ENCODE measurements around the gene VRK1.

Gene VRK1

DNA sequence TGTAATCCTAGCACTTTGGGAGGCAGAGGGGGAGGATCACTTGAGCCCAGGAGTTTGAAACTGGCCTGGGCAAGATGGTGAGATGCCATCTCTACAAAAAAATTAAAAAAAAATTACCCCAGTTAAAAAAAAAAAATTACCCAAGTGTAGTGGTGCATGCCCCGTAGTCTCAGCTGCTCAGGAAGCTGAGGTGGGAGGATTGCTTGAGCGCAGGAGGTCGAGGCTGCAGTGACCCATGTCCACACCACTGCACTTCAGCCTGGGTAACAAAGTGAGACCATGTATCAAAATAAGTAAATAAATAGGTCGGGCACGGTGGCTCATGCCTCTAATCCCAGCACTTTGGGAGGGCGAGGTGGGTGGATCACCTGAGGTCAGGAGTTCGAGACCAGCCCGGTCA is 128.8 kb downstream of the VRK1 start:
- no peaks in the 10 kb centered on the region for H3K9me3 ChIP-seq (ENCODE audit: low read depth, low read length)
- no peak overlapping the region for H3K4me3 ChIP-seq
- peaks cover 9% of the 10 kb centered on the region; the same call in 1 of the 2 replicates for H3K36me3 ChIP-seq (ENCODE audit: insufficient read depth, low read length)
- TF ChIP-seq FOXP2 (optimal IDR thresholded peaks at IDR 0.05; ENCODE audit: control extremely low read depth, extremely low read length, insufficient read depth) (no peak), POLR2AphosphoS5 (IDR thresholded peaks at IDR 0.05; ENCODE audit: borderline replicate concordance, low read depth, low read length) (no peak), EZH2 (IDR thresholded peaks at IDR 0.05) (no peak)
- DNase-seq (ENCODE audit: low read depth, low spot score) = no peak
- no peak overlapping the region for H3K27ac ChIP-seq
- no peak overlapping the region for H3K9ac ChIP-seq (ENCODE audit: insufficient read length)

DNA sequence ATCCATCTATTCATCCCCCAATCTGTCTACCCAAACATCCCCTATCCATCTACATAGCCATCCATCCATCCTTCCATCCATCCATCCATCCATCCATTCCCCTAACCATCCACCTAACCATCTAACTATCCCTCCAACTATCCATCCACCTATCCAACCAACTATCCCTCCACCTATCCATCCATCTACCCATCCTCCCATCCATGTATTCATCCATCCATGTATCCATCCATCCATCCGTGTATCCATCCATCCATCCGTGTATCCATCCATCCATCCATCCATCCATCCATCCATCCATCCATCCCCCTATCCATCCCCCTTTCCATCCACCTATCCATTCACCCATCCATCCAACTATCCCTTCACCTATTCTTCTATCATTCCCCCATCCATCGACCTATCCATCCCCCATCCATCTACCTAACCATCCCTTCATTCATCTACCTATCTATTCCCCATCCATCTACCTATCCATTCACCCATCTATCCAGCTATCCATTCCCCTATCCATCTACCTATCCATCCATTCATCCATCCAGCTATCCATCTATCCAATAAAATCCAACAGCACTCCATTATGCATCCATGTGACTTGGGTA is 131.7 kb downstream of the VRK1 start:
- DNase-seq (ENCODE audit: low read depth, low spot score) = no peak
- H3K9me3 ChIP-seq (ENCODE audit: low read depth, low read length) = no peaks in the 10 kb centered on the region
- H3K9ac ChIP-seq (ENCODE audit: insufficient read length) = no peak overlapping the region
- no peaks in the 10 kb centered on the region for H3K36me3 ChIP-seq (ENCODE audit: insufficient read depth, low read length)
- H3K4me3 ChIP-seq = no peak overlapping the region
- TF ChIP-seq EZH2 (IDR thresholded peaks at IDR 0.05) (no peak), FOXP2 (optimal IDR thresholded peaks at IDR 0.05; ENCODE audit: control extremely low read depth, extremely low read length, insufficient read depth) (no peak), POLR2AphosphoS5 (IDR thresholded peaks at IDR 0.05; ENCODE audit: borderline replicate concordance, low read depth, low read length) (no peak)
- H3K27ac ChIP-seq = no peak overlapping the region

DNA sequence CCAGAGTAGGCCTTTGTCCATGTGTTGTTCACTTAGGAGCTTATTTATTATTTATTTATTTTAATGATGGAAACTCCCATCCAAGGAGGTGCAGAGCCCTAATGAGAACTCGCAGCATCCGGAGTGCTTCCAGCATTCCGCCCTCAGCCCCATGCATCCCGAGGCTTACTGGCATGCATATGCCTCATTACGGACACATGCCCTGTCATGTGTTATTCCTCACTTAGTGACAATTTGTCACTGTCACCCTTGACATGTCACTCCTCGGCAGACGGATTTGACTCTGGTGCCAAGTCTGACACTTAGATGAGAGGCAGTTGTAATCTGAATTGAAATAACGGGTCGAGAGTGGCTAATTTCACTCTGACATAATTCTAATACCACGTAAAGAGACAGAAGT is 132.8 kb downstream of the VRK1 start:
- Histone ChIP-seq H3K36me3 (ENCODE audit: insufficient read depth, low read length) (no peaks in the 10 kb centered on the region), H3K9ac (ENCODE audit: insufficient read length) (no peak overlapping the region), H3K9me3 (ENCODE audit: low read depth, low read length) (no peaks in the 10 kb centered on the region), H3K4me3 (no peak overlapping the region), H3K27ac (no peak overlapping the region)
- TF ChIP-seq EZH2 (IDR thresholded peaks at IDR 0.05) (no peak), POLR2AphosphoS5 (IDR thresholded peaks at IDR 0.05; ENCODE audit: borderline replicate concordance, low read depth, low read length) (no peak), FOXP2 (optimal IDR thresholded peaks at IDR 0.05; ENCODE audit: control extremely low read depth, extremely low read length, insufficient read depth) (no peak)
- no peak for DNase-seq (ENCODE audit: low read depth, low spot score)

DNA sequence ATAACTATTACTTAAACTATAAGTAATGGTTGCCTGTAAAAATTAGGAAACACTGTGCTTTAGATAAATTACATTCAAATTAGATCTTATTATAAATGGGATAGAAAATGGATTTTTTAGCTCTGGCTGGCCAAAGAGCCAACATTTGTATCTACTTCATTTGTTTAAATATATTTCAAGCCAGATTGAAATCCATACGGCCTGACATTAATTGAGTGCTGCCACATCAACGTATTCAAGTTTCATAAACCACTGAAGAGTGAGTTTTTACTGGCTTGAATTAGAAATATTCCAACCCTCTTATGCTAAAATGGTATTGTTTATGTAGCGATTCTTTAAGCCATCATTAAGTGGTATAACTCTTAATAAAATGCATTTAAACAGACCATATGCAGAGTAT is 133.3 kb downstream of the VRK1 start:
- Histone ChIP-seq H3K36me3 (ENCODE audit: insufficient read depth, low read length) (no peaks in the 10 kb centered on the region), H3K4me3 (no peak overlapping the region), H3K27ac (no peak overlapping the region), H3K9me3 (ENCODE audit: low read depth, low read length) (no peaks in the 10 kb centered on the region), H3K9ac (ENCODE audit: insufficient read length) (no peak overlapping the region)
- TF ChIP-seq FOXP2 (optimal IDR thresholded peaks at IDR 0.05; ENCODE audit: control extremely low read depth, extremely low read length, insufficient read depth) (no peak), POLR2AphosphoS5 (IDR thresholded peaks at IDR 0.05; ENCODE audit: borderline replicate concordance, low read depth, low read length) (no peak), EZH2 (IDR thresholded peaks at IDR 0.05) (no peak)
- no peak for DNase-seq (ENCODE audit: low read depth, low spot score)

All from SK-N-MC (cell line).